H9 (cell line): ENCODE measurements around the gene PDIA2. TPM values are rescaled to one million over a fixed set of nuclear protein-coding genes. Genes with fewer than 3 reads are reported as not detected.

Experiments
- DNase-seq: peaks from one replicate; pipeline ENCODE4 v3.0.0-alpha.2; 2017
- H2AFZ ChIP-seq: one replicate; pipeline ENCODE4 v1.6.1; 2013; ENCODE audit warnings: mild to moderate bottlenecking, low read length, control low read depth, moderate library complexity
- H2AK5ac ChIP-seq: 2 replicates; pipeline ENCODE4 v1.6.1; 2013; ENCODE audit warnings: low read length, control low read depth, mixed read lengths; ENCODE audit not compliant: insufficient read length
- H2BK120ac ChIP-seq: one replicate; pipeline ENCODE4 v1.6.1; 2013; ENCODE audit warnings: low read depth, mild to moderate bottlenecking, low read length, control low read depth, inconsistent platforms; ENCODE audit not compliant: poor library complexity, severe bottlenecking
- H2BK12ac ChIP-seq: 2 replicates; pipeline ENCODE4 v1.6.1; 2013; ENCODE audit warnings: low read length, control low read depth, mixed read lengths, low read depth; ENCODE audit not compliant: insufficient read length
- H2BK15ac ChIP-seq: 2 replicates; pipeline ENCODE4 v1.6.1; 2013; ENCODE audit warnings: low read depth, low read length, control low read depth
- H2BK20ac ChIP-seq: one replicate; pipeline ENCODE4 v1.6.1; 2013; ENCODE audit warnings: low read depth, mild to moderate bottlenecking, low read length, control low read depth, inconsistent platforms; ENCODE audit not compliant: poor library complexity, severe bottlenecking
- H2BK5ac ChIP-seq: 2 replicates; pipeline ENCODE4 v1.6.1; 2013; ENCODE audit warnings: low read length, control low read depth, mixed read lengths; ENCODE audit not compliant: insufficient read length
- H3K14ac ChIP-seq: 2 replicates; pipeline ENCODE4 v1.6.1; 2013; ENCODE audit warnings: low read length, control low read depth; ENCODE audit not compliant: insufficient read depth
- H3K18ac ChIP-seq: 2 replicates; pipeline ENCODE4 v1.6.1; 2013; ENCODE audit warnings: low read depth, mild to moderate bottlenecking, mixed read lengths, low read length, control low read depth; ENCODE audit not compliant: insufficient read length
- H3K23ac ChIP-seq: 2 replicates; pipeline ENCODE4 v1.6.1; 2013; ENCODE audit warnings: low read length, control low read depth, mixed read lengths, low read depth; ENCODE audit not compliant: insufficient read length
- H3K23me2 ChIP-seq: 2 replicates; pipeline ENCODE4 v1.6.1; 2013; ENCODE audit warnings: low read depth, mild to moderate bottlenecking, mixed read lengths, low read length, control low read depth; ENCODE audit not compliant: insufficient read length, poor library complexity, severe bottlenecking
- H3K27ac ChIP-seq: 2 replicates; pipeline ENCODE4 v1.5.1; 2013; ENCODE audit warnings: low read length, control low read depth, mixed read lengths, low read depth; ENCODE audit not compliant: insufficient read length
- H3K27me3 ChIP-seq: 2 replicates; pipeline ENCODE4 v1.6.1; 2013; ENCODE audit warnings: low read length, control low read depth, inconsistent platforms; ENCODE audit not compliant: insufficient read depth
- H3K4ac ChIP-seq: 2 replicates; pipeline ENCODE4 v1.6.1; 2013; ENCODE audit warnings: low read depth, mild to moderate bottlenecking, control low read depth, inconsistent platforms, low read length, moderate library complexity
- H3K4me1 ChIP-seq: 2 replicates; pipeline ENCODE4 v1.6.1; 2013; ENCODE audit warnings: low read length, control low read depth, inconsistent platforms; ENCODE audit not compliant: insufficient read depth
- H3K4me2 ChIP-seq: 2 replicates; pipeline ENCODE4 v1.6.1; 2013; ENCODE audit warnings: low read length, control low read depth, mixed read lengths; ENCODE audit not compliant: insufficient read length, insufficient read depth
- H3K56ac ChIP-seq: 2 replicates; pipeline ENCODE4 v1.6.1; 2013; ENCODE audit warnings: low read depth, mild to moderate bottlenecking, mixed read lengths, low read length, control low read depth; ENCODE audit not compliant: insufficient read length
- H3K79me1 ChIP-seq: 2 replicates; pipeline ENCODE4 v1.6.1; 2013; ENCODE audit warnings: low read depth, mild to moderate bottlenecking, moderate library complexity, low read length, control low read depth, inconsistent platforms; ENCODE audit not compliant: insufficient read depth, poor library complexity, severe bottlenecking
- H3K79me2 ChIP-seq: 2 replicates; pipeline ENCODE4 v1.6.1; 2013; ENCODE audit warnings: low read length, control low read depth, inconsistent platforms; ENCODE audit not compliant: insufficient read depth
- H3K9ac ChIP-seq: 2 replicates; pipeline ENCODE4 v1.6.1; 2013; ENCODE audit warnings: low read length, control low read depth, mixed read lengths; ENCODE audit not compliant: insufficient read length; ENCODE audit errors: extremely low read depth
- H3K9me3 ChIP-seq: one replicate; pipeline ENCODE4 v1.6.1; 2013; ENCODE audit warnings: low read depth, low read length, inconsistent platforms; ENCODE audit not compliant: control insufficient read depth
- H3T11ph ChIP-seq: one replicate; pipeline ENCODE4 v1.6.1; 2013; ENCODE audit warnings: mild to moderate bottlenecking, low read length, control low read depth, inconsistent platforms
- H4K20me1 ChIP-seq: one replicate; pipeline ENCODE4 v1.6.1; 2013; ENCODE audit not compliant: control insufficient read depth, insufficient read length, insufficient read depth
- H4K5ac ChIP-seq: 2 replicates; pipeline ENCODE4 v1.6.1; 2013; ENCODE audit warnings: low read depth, mild to moderate bottlenecking, mixed read lengths, low read length, control low read depth; ENCODE audit not compliant: insufficient read length
- H4K8ac ChIP-seq: replicated peaks from 2 replicates; pipeline ENCODE4 v1.6.1; 2013; ENCODE audit warnings: low read length, control low read depth, mixed read lengths, low read depth; ENCODE audit not compliant: insufficient read length
- H4K91ac ChIP-seq: 2 replicates; pipeline ENCODE4 v1.6.1; 2013; ENCODE audit warnings: low read depth, mild to moderate bottlenecking, moderate library complexity, mixed read lengths, low read length, control low read depth; ENCODE audit not compliant: insufficient read length
- H3K27ac Mint-ChIP-seq, 3 experiments: 2 replicates in 2 of 3; 3 replicates in 1 of 3; pipeline ENCODE4 v1.8.0; 2020 to 2021; ENCODE audit warnings: mixed read lengths in 3 of 3, mild to moderate bottlenecking in 1 of 3, moderate library complexity in 1 of 3
- H3K27me3 Mint-ChIP-seq: 2 replicates; pipeline ENCODE4 v1.8.0; 2021; ENCODE audit warnings: low read depth, mild to moderate bottlenecking, moderate library complexity, mixed read lengths
- H3K36me3 Mint-ChIP-seq, 3 experiments: 2 replicates in 2 of 3; 3 replicates in 1 of 3; pipeline ENCODE4 v1.8.0; 2020 to 2021; ENCODE audit warnings: low read depth in 3 of 3, mixed read lengths in 3 of 3; ENCODE audit not compliant: insufficient read depth in 1 of 3
- H3K4me1 Mint-ChIP-seq, 2 experiments: 2 replicates each; pipeline ENCODE4 v1.8.0; 2020; ENCODE audit warnings: mixed read lengths in 2 of 2
- H3K4me3 Mint-ChIP-seq, 2 experiments: 2 replicates in 1 of 2; 3 replicates in 1 of 2; pipeline ENCODE4 v1.8.0; 2020 to 2021; ENCODE audit warnings: mild to moderate bottlenecking in 2 of 2, mixed read lengths in 2 of 2, moderate library complexity in 1 of 2
- H3K9me3 Mint-ChIP-seq, 2 experiments: 2 replicates in 1 of 2; 3 replicates in 1 of 2; pipeline ENCODE4 v1.8.0; 2020; ENCODE audit warnings: mild to moderate bottlenecking in 2 of 2, mixed read lengths in 2 of 2, moderate library complexity in 1 of 2
- WGBS: extraction: QIAGEN DNeasy Blood & Tissue Kit; methylation state at CpG from one replicate; pipeline ENCODE4 v1.1.7; 2013; ENCODE audit warnings: missing lambda C conversion rate, low lambda C conversion rate, mixed read lengths; ENCODE audit not compliant: insufficient read length; ENCODE audit errors: extremely low coverage; 5-methylcytosine and 5-hydroxymethylcytosine counted together
- long read RNA-seq: library from polyadenylated mRNA; unstranded; transcript quantifications from one replicate; pipeline ENCODE4 v2.0.0, GENCODE V29; 2020
- total RNA-seq: library from RNA; stranded (reverse); gene quantifications from 2 replicates; pipeline ENCODE4 v1.2.1, GENCODE V29; 2021
- TF ChIP-seq, protein P1 (sequence below): fragments of 200-600 bp; sonication (generic); conservative IDR thresholded peaks from 3 replicates; pipeline ENCODE4 v1.8.0; 2021; ENCODE audit warnings: antibody characterized with exemption, mild to moderate bottlenecking

The PDIA2 gene, protein sequence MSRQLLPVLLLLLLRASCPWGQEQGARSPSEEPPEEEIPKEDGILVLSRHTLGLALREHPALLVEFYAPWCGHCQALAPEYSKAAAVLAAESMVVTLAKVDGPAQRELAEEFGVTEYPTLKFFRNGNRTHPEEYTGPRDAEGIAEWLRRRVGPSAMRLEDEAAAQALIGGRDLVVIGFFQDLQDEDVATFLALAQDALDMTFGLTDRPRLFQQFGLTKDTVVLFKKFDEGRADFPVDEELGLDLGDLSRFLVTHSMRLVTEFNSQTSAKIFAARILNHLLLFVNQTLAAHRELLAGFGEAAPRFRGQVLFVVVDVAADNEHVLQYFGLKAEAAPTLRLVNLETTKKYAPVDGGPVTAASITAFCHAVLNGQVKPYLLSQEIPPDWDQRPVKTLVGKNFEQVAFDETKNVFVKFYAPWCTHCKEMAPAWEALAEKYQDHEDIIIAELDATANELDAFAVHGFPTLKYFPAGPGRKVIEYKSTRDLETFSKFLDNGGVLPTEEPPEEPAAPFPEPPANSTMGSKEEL
- total RNA-seq: 1.1 and 1.4 TPM in 2 replicates
- long read RNA-seq: 0 reads

DNA sequence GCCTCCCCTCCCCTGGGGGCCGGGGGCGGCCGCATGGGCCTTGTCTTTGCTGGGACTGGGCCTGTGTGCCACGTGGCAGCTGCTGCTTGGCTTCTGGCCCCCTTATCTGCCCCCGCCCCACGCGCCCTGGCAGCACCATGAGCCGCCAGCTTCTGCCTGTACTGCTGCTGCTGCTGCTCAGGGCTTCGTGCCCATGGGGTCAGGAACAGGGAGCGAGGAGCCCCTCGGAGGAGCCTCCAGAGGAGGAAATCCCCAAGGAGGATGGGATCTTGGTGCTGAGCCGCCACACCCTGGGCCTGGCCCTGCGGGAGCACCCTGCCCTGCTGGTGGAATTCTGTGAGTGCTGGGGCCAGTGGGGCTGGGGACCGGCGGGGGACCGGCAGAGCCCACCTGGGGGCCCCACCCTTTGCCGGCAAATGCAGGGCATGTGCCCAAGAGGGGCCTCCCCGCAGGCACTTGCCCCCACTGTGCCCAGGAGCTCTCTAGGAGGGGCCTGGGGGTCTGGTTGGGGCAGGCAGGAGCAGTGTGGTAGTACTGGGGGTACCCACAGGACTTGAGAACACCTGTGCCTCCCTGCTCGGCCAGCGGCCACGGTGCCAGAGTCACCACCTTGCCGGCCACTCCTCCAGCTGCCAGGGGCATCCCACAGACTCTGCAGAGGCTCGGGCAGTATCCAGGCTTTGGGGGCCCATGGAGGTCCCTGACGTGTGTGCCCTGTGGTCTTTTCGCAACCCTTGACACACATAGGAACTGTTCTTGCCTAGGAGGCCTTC lies at the start of gene PDIA2:
PDIA2 (plus strand) TSS at position 132 of the 773 bp plus-strand sequence; CDS start at position 138, 6 bp downstream.
- Histone ChIP-seq H3K23ac (no peak within 1 kb of the TSS), H3K14ac (no peak within 1 kb of the TSS), H3K27me3 (no peaks in the 10 kb centered on the region; the same call in 1 of the 2 replicates), H3K27ac (no peak within 1 kb of the TSS), H3K79me1 (no peaks in the 10 kb centered on the region), H3K23me2 (peaks cover 3% of the 10 kb centered on the region), H2BK12ac (no peak within 1 kb of the TSS), H3K9ac (no peak within 1 kb of the TSS), H3K4ac (no peak within 1 kb of the TSS), H2BK120ac (no peak within 1 kb of the TSS), H4K8ac (no peak within 1 kb of the TSS), H3K18ac (no peak within 1 kb of the TSS), H3K4me1 (no peaks in the 10 kb centered on the region), H3K9me3 (no peaks in the 10 kb centered on the region), H4K20me1 (no peaks in the 10 kb centered on the region), H2BK20ac (no peak within 1 kb of the TSS), H4K5ac (no peak within 1 kb of the TSS), H3K79me2 (no peaks in the 10 kb centered on the region), H4K91ac (no peak within 1 kb of the TSS), H2BK5ac (no peak within 1 kb of the TSS), H2BK15ac (no peak within 1 kb of the TSS), H3T11ph (no peak within 1 kb of the TSS), H2AFZ (no peak within 1 kb of the TSS), H3K56ac (no peak within 1 kb of the TSS), H3K4me2 (no peak within 1 kb of the TSS), H2AK5ac (no peak within 1 kb of the TSS)
- H3K27ac Mint-ChIP-seq: no peak within 1 kb of the TSS
- TF ChIP-seq, protein P1, sequence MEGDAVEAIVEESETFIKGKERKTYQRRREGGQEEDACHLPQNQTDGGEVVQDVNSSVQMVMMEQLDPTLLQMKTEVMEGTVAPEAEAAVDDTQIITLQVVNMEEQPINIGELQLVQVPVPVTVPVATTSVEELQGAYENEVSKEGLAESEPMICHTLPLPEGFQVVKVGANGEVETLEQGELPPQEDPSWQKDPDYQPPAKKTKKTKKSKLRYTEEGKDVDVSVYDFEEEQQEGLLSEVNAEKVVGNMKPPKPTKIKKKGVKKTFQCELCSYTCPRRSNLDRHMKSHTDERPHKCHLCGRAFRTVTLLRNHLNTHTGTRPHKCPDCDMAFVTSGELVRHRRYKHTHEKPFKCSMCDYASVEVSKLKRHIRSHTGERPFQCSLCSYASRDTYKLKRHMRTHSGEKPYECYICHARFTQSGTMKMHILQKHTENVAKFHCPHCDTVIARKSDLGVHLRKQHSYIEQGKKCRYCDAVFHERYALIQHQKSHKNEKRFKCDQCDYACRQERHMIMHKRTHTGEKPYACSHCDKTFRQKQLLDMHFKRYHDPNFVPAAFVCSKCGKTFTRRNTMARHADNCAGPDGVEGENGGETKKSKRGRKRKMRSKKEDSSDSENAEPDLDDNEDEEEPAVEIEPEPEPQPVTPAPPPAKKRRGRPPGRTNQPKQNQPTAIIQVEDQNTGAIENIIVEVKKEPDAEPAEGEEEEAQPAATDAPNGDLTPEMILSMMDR: no peak
- peaks cover 8 to 12% of the 10 kb centered on the region in 2 experiments for H3K9me3 Mint-ChIP-seq
- no peak for DNase-seq
- peaks cover 16 to 21% (median 20%) of the 10 kb centered on the region in 3 experiments for H3K36me3 Mint-ChIP-seq
- peak within 1 kb of the TSS in 1 of 2 experiments; percentile 7; a peak in 2 of 5 replicates for H3K4me3 Mint-ChIP-seq
- no peaks in the 10 kb centered on the region for H3K4me1 Mint-ChIP-seq
- WGBS: no CpG with 5 or more reads among the region's 25 CpGs
- H3K27me3 Mint-ChIP-seq: peaks cover 35% of the 10 kb centered on the region
